ENCODE measurements around the gene MTFMT.
A peak's percentile ranks its signal among the peaks of the same experiment; 100 is the strongest.

Gene MTFMT

GRCh38 chr15:64981812-64982431 lies 47.5 kb downstream of the MTFMT start:
- no peak for DNase-seq

DNA sequence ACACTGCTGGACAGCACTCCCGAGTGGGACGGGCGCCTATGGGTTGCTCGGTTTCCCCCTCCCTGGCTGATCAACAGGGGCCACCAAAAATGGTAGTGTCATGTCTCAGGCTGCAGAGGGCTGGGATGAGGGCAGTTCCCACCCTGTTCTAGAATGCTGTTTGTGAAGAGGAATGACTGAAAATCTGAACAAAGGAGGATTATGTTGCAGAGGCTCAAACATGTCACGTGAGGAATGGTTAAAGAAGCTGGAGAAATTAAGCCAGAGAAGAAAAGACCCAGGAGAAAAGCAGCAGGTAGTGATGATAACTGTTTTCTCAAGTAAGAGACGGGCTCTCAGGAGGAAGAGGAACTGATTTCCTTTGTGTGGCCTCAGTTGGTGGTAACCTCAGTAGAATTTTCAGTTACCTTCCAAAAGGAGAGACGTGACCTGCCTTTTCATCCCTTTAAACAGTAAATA lies 50.2 kb downstream of the MTFMT start:
- no peak for DNase-seq

DNA sequence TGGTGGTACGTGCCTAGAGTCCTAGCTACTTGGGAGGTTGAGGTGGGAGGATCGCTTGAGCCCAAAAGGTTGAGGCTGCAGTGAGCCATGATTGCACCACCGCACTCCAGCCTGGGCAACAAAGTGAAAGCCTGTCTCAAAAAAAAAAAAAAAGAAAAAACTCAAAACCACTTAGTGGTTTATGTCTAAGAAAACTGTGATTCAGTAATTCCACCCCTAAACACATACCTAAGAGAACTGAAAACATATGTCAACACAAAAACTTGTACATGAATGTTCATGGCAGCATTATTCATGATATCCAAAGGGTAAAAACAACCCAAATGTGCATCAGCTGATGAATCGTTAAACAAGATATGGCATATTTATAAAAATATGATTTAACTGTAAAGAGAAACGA lies 54.0 kb downstream of the MTFMT start:
- DNase-seq = no peak

DNA sequence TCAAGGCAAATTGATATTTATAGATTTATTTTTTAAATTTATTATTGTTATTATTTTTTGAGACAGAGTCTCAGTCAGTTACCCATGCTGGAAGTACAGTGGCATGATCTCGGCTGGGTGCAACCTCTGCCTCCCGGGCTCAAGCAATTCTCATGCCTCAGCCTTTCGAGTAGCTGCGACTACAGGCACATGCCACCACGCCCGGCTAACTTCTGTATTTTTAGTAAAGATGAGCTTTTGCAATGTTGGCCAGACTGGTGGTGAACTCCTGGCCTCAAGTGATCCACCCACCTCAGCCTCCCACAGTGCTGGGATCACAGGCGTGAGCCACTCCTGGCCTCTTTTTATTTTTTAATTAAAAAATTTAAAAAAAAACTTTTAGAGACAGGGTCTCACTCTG lies 58.7 kb downstream of the MTFMT start:
- no peak for DNase-seq

GRCh38 chr15:64969401-64969800 lies 60.0 kb downstream of the MTFMT start:
- peak; percentile 83 for DNase-seq

DNA sequence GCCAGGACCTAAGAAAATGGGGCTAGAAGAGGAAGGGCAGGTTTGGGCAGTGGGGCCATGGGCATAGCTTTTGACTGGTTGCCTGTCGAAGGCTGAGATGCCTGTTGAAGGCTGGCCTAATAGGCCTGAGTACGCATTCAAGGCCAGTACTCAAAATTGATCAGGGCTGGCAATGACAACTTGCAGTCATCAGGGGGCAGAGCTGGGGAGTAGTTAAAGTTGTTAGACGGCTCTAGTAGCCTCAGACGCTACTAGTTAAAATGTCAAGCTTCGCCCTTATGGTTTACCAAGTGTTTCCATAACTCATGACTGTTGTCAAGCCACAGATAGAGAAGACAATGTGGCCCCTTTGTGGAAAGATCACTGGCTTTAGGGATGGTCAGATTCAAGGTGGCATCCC lies 68.4 kb downstream of the MTFMT start:
- DNase-seq = no peak

- DNase-seq = no peak
These were observed 69.3 kb downstream of the MTFMT start for GRCh38 chr15:64960153-64960552.

GRCh38 chr15:64959128-64959527 lies 70.3 kb downstream of the MTFMT start:
- DNase-seq = no peak

- no peak for DNase-seq
These were observed 75.0 kb downstream of the MTFMT start for GRCh38 chr15:64954395-64954794.

GRCh38 chr15:64951777-64952418 lies 77.5 kb downstream of the MTFMT start:
- DNase-seq = no peak
